Measurements from ENCODE around the gene LRP8. TPM values are rescaled to one million over a fixed set of nuclear protein-coding genes. Genes with fewer than 3 reads are reported as not detected.

LRP8 gene
- total RNA-seq, 1 donor from 2014 or later: 12.8 TPM

DNA sequence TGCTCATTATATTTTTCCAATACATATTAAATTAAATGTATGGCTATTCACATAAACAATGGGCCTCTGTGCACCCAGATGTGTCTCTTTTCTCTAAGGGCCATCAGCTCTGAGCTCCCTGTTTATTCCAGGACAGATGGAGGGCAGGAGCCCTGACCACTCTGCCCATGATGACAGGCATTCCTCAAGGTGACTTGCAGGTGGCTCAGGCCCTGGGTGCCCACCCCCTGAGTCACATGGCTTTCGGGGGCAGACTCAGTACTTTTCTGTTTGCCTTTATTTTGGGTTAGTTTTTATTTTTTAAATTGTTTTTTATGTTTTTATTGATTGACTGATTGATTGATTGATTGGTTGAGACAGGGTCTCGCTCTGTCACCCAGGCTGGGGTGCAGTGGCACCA is 6.4 kb upstream of the LRP8 start:
- no peak for TF ChIP-seq EZH2 (IDR thresholded peaks at IDR 0.05; ENCODE audit: insufficient read depth, low read length)
- TF ChIP-seq, protein P1, sequence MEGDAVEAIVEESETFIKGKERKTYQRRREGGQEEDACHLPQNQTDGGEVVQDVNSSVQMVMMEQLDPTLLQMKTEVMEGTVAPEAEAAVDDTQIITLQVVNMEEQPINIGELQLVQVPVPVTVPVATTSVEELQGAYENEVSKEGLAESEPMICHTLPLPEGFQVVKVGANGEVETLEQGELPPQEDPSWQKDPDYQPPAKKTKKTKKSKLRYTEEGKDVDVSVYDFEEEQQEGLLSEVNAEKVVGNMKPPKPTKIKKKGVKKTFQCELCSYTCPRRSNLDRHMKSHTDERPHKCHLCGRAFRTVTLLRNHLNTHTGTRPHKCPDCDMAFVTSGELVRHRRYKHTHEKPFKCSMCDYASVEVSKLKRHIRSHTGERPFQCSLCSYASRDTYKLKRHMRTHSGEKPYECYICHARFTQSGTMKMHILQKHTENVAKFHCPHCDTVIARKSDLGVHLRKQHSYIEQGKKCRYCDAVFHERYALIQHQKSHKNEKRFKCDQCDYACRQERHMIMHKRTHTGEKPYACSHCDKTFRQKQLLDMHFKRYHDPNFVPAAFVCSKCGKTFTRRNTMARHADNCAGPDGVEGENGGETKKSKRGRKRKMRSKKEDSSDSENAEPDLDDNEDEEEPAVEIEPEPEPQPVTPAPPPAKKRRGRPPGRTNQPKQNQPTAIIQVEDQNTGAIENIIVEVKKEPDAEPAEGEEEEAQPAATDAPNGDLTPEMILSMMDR (IDR thresholded peaks at IDR 0.05; ENCODE audit: insufficient read depth, low read depth, low read length): no peak
- Mint-ChIP-seq H3K36me3 (ENCODE audit: low read depth, unreplicated experiment) (no peaks in the 10 kb centered on the region), H3K4me1 (ENCODE audit: low read depth, unreplicated experiment) (no peaks in the 10 kb centered on the region), H3K4me3 (ENCODE audit: unreplicated experiment) (no peak overlapping the region), H3K27ac (ENCODE audit: unreplicated experiment) (no peak overlapping the region), H3K27me3 (ENCODE audit: low read depth, unreplicated experiment) (peaks cover 34% of the 10 kb centered on the region), H3K9me3 (ENCODE audit: unreplicated experiment) (no peaks in the 10 kb centered on the region)
- Histone ChIP-seq H3K9ac (ENCODE audit: low read length) (no peak overlapping the region), H3K4me3 (ENCODE audit: insufficient read depth, low read depth, low read length) (no peak overlapping the region), H3K4me1 (ENCODE audit: insufficient read depth, low read length) (no peaks in the 10 kb centered on the region), H3K4me2 (ENCODE audit: low read length) (no peak overlapping the region), H3K27me3 (ENCODE audit: insufficient read depth, low read length) (peaks cover 15% of the 10 kb centered on the region), H2AFZ (ENCODE audit: low read depth, low read length) (no peak overlapping the region), H3K36me3 (ENCODE audit: insufficient read depth, low read length) (no peaks in the 10 kb centered on the region), H3K9me3 (ENCODE audit: insufficient read depth, low read depth, low read length) (no peaks in the 10 kb centered on the region), H4K20me1 (ENCODE audit: insufficient read depth, low read length) (no peaks in the 10 kb centered on the region), H3K27ac (ENCODE audit: low read depth, low read length) (no peak overlapping the region), H3K79me2 (ENCODE audit: insufficient read depth, low read length) (no peaks in the 10 kb centered on the region)
- FAIRE-seq (no peak), DNase-seq (ENCODE audit: low read depth) (no peak)

DNA sequence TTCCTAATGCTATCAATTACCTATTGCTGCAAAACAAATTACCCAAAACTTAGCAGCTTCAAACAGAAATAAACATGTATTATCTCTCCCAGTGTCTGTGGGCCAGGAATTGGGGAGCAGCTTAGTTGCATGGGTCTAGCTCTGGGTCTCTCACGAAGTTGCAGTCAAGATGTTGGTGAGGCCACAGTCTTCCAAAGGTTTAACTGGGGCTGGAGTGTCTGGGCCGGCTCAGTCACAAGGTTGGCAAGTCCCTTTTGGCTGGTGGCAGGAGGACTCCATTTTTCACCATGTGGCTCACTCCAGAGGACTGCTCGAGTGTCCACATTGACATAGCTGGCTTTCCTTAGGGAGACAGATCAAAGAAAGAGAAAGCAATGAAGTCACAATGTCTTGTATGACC is 5.0 kb upstream of the LRP8 start:
- DNase-seq (ENCODE audit: low read depth) (no peak), FAIRE-seq (no peak)
- Histone ChIP-seq H4K20me1 (ENCODE audit: insufficient read depth, low read length) (no peaks in the 10 kb centered on the region), H3K79me2 (ENCODE audit: insufficient read depth, low read length) (no peaks in the 10 kb centered on the region), H3K4me2 (ENCODE audit: low read length) (no peak overlapping the region), H3K27me3 (ENCODE audit: insufficient read depth, low read length) (peaks cover 12% of the 10 kb centered on the region), H3K9ac (ENCODE audit: low read length) (no peak overlapping the region), H3K27ac (ENCODE audit: low read depth, low read length) (no peak overlapping the region), H3K9me3 (ENCODE audit: insufficient read depth, low read depth, low read length) (no peaks in the 10 kb centered on the region), H3K4me1 (ENCODE audit: insufficient read depth, low read length) (no peaks in the 10 kb centered on the region), H3K4me3 (ENCODE audit: insufficient read depth, low read depth, low read length) (no peak overlapping the region), H2AFZ (ENCODE audit: low read depth, low read length) (no peak overlapping the region), H3K36me3 (ENCODE audit: insufficient read depth, low read length) (no peaks in the 10 kb centered on the region)
- Mint-ChIP-seq H3K27ac (ENCODE audit: unreplicated experiment) (no peak overlapping the region), H3K27me3 (ENCODE audit: low read depth, unreplicated experiment) (peaks cover 37% of the 10 kb centered on the region), H3K36me3 (ENCODE audit: low read depth, unreplicated experiment) (no peaks in the 10 kb centered on the region), H3K4me1 (ENCODE audit: low read depth, unreplicated experiment) (no peaks in the 10 kb centered on the region), H3K9me3 (ENCODE audit: unreplicated experiment) (no peaks in the 10 kb centered on the region), H3K4me3 (ENCODE audit: unreplicated experiment) (no peak overlapping the region)
- TF ChIP-seq, protein P1 (IDR thresholded peaks at IDR 0.05; ENCODE audit: insufficient read depth, low read depth, low read length): no peak
- no peak for TF ChIP-seq EZH2 (IDR thresholded peaks at IDR 0.05; ENCODE audit: insufficient read depth, low read length)

DNA sequence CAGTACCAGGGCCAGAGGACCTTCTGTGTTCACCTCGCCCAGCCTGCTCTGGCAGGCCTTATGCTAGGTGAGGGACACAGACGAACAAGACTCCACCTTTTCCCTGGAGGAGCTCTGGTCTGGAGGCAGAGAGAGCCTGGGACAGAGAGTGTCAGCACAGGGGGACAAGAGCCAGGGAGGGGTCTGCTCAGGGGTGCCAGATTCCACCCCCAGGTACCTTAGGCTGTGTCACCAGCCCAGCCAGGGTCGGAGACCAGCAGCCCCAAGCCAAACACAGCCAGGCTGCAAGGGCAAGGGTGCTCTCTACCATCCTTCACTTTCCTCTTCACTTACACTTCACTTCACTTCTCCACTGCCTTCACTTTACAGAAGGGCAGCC is 4.3 kb upstream of the LRP8 start:
- peaks cover 37% of the 10 kb centered on the region for H3K27me3 Mint-ChIP-seq (ENCODE audit: low read depth, unreplicated experiment)
- H2AFZ ChIP-seq (ENCODE audit: low read depth, low read length): no peak overlapping the region
- H3K4me3 Mint-ChIP-seq (ENCODE audit: unreplicated experiment): no peak overlapping the region
- H3K4me1 ChIP-seq (ENCODE audit: insufficient read depth, low read length): no peaks in the 10 kb centered on the region
- FAIRE-seq: no peak
- no peak overlapping the region for H3K4me2 ChIP-seq (ENCODE audit: low read length)
- H3K27ac Mint-ChIP-seq (ENCODE audit: unreplicated experiment): no peak overlapping the region
- no peak for DNase-seq (ENCODE audit: low read depth)
- no peak overlapping the region for H3K27ac ChIP-seq (ENCODE audit: low read depth, low read length)
- H3K4me1 Mint-ChIP-seq (ENCODE audit: low read depth, unreplicated experiment): no peaks in the 10 kb centered on the region
- H3K79me2 ChIP-seq (ENCODE audit: insufficient read depth, low read length): no peaks in the 10 kb centered on the region
- H3K36me3 Mint-ChIP-seq (ENCODE audit: low read depth, unreplicated experiment): no peaks in the 10 kb centered on the region
- H3K9ac ChIP-seq (ENCODE audit: low read length): no peak overlapping the region
- TF ChIP-seq EZH2 (IDR thresholded peaks at IDR 0.05; ENCODE audit: insufficient read depth, low read length): no peak
- TF ChIP-seq, protein P1 (IDR thresholded peaks at IDR 0.05; ENCODE audit: insufficient read depth, low read depth, low read length): no peak
- no peaks in the 10 kb centered on the region for H4K20me1 ChIP-seq (ENCODE audit: insufficient read depth, low read length)
- no peaks in the 10 kb centered on the region for H3K9me3 ChIP-seq (ENCODE audit: insufficient read depth, low read depth, low read length)
- H3K27me3 ChIP-seq (ENCODE audit: insufficient read depth, low read length): peaks cover 9% of the 10 kb centered on the region
- no peaks in the 10 kb centered on the region for H3K9me3 Mint-ChIP-seq (ENCODE audit: unreplicated experiment)
- H3K4me3 ChIP-seq (ENCODE audit: insufficient read depth, low read depth, low read length): no peak overlapping the region
- no peaks in the 10 kb centered on the region for H3K36me3 ChIP-seq (ENCODE audit: insufficient read depth, low read length)

Data from astrocyte (in vitro differentiated cells and primary cell).